HepG2 (cell line): ENCODE measurements around the gene ATE1. TPM values are rescaled to one million over a fixed set of nuclear protein-coding genes. Genes with fewer than 3 reads are reported as not detected.

Experiments
- ADNP ChIP-seq: sonication (generic); formaldehyde crosslinking; IDR thresholded peaks from 2 replicates; pipeline ENCODE4 v1.4.0; 2020; ENCODE audit warnings: missing genetic modification reagents
- DBP ChIP-seq: sonication (generic); formaldehyde crosslinking; IDR thresholded peaks from 2 replicates; pipeline ENCODE4 v1.4.0; 2020; ENCODE audit warnings: missing genetic modification reagents; ENCODE audit errors: not compliant biosample characterization
- DMTF1 ChIP-seq: sonication (generic); formaldehyde crosslinking; IDR thresholded peaks from 2 replicates; pipeline ENCODE4 v1.4.0; 2020; ENCODE audit warnings: mild to moderate bottlenecking, missing genetic modification reagents
- ELF4 ChIP-seq: sonication (generic); formaldehyde crosslinking; IDR thresholded peaks from 2 replicates; pipeline ENCODE4 v1.5.0; 2020; ENCODE audit warnings: missing genetic modification reagents, mild to moderate bottlenecking, moderate library complexity, borderline replicate concordance
- ETV5 ChIP-seq: IDR thresholded peaks from 2 replicates; pipeline ENCODE4 v1.6.1; 2018; ENCODE audit warnings: missing biosample characterization, missing genetic modification reagents, inconsistent platforms, borderline replicate concordance
- FOXA1 ChIP-seq, 2 experiments: fragments of 450-650 bp in 1 of 2; sonication (generic) in 1 of 2; formaldehyde crosslinking in 1 of 2; IDR thresholded peaks; 2 replicates each; pipeline versions ENCODE4 v1.4.0 to v1.6.1; 2016 to 2020; ENCODE audit warnings: missing genetic modification reagents in 1 of 2
- MTF1 ChIP-seq: sonication (generic); formaldehyde crosslinking; IDR thresholded peaks from 2 replicates; pipeline ENCODE4 v1.5.0; 2020; ENCODE audit warnings: missing genetic modification reagents
- PTBP1 ChIP-seq: fragments of 200-400 bp; formaldehyde crosslinking; IDR thresholded peaks from 2 replicates; pipeline ENCODE4 v1.6.1; 2018; ENCODE audit warnings: low read length, low read depth; ENCODE audit not compliant: poor library complexity, severe bottlenecking
- RARA ChIP-seq: IDR thresholded peaks from 2 replicates; pipeline ENCODE4 v1.6.1; 2016; ENCODE audit warnings: missing genetic modification reagents, missing compliant biosample characterization
- RELA ChIP-seq: sonication (generic); formaldehyde crosslinking; IDR thresholded peaks from 2 replicates; pipeline ENCODE4 v1.4.0; 2020; ENCODE audit warnings: missing genetic modification reagents
- TAF15 ChIP-seq: fragments of 200-400 bp; formaldehyde crosslinking; IDR thresholded peaks from one replicate; pipeline ENCODE4 v1.6.1; 2018; ENCODE audit warnings: mild to moderate bottlenecking, low read depth, low read length; ENCODE audit not compliant: poor library complexity, severe bottlenecking
- TBX2 ChIP-seq: sonication (generic); formaldehyde crosslinking; IDR thresholded peaks from 2 replicates; pipeline ENCODE4 v1.5.0; 2020; ENCODE audit warnings: missing genetic modification reagents, mild to moderate bottlenecking, borderline replicate concordance
- ZC3H13 ChIP-seq: sonication (generic); formaldehyde crosslinking; IDR thresholded peaks from 2 replicates; pipeline ENCODE4 v1.8.1; 2023; ENCODE audit warnings: mild to moderate bottlenecking, missing genetic modification reagents, moderate library complexity
- ZNF17 ChIP-seq: sonication (generic); formaldehyde crosslinking; IDR thresholded peaks from 2 replicates; pipeline ENCODE4 v1.5.0; 2020; ENCODE audit warnings: mild to moderate bottlenecking, missing genetic modification reagents
- ZNF234 ChIP-seq: sonication (generic); formaldehyde crosslinking; conservative IDR thresholded peaks from 2 replicates; pipeline ENCODE4 v1.5.1; 2020; ENCODE audit warnings: mild to moderate bottlenecking, missing genetic modification reagents
- ZNF687 ChIP-seq: sonication (generic); formaldehyde crosslinking; IDR thresholded peaks from 2 replicates; pipeline ENCODE4 v1.5.1; 2020; ENCODE audit warnings: mild to moderate bottlenecking, missing genetic modification reagents, moderate library complexity
- ZNF691 ChIP-seq: sonication (generic); formaldehyde crosslinking; IDR thresholded peaks from 2 replicates; pipeline ENCODE4 v1.4.0; 2020; ENCODE audit warnings: missing genetic modification reagents, low read depth, mild to moderate bottlenecking, borderline replicate concordance
- ZNF768 ChIP-seq: sonication (generic); formaldehyde crosslinking; IDR thresholded peaks from 2 replicates; pipeline ENCODE4 v1.4.0; 2020; ENCODE audit warnings: missing genetic modification reagents
- ZNF777 ChIP-seq: sonication (generic); formaldehyde crosslinking; IDR thresholded peaks from 2 replicates; pipeline ENCODE4 v1.4.0; 2020; ENCODE audit warnings: missing genetic modification reagents
- polyA plus RNA-seq, 8 experiments: library from polyadenylated mRNA; depleted of rRNA in 3 of 8; stranded (reverse) in 7 of 8; unstranded in 1 of 8; fragments of >200 nt; fragmentation: Illumina TruSeq in 4 of 8; extraction: Trizol in 4 of 8; gene quantifications; 2 replicates each; pipeline versions ENCODE4 v1.2.1 to v1.2.3, GENCODE V29; 2011 to 2016; ENCODE audit warnings: low read depth in 4 of 8, missing spikeins in 1 of 8, mixed read lengths in 1 of 8; ENCODE audit not compliant: insufficient read depth in 1 of 8
- total RNA-seq, 5 experiments: library from RNA; depleted of rRNA; stranded (reverse); fragments of >200 nt; fragmentation: Illumina TruSeq; extraction: Trizol; gene quantifications; 2 replicates each; pipeline ENCODE4 v1.2.3, GENCODE V29; 2016; ENCODE audit warnings: low read depth in 1 of 5
- TF ChIP-seq, protein P1 (sequence below): sonication (generic); formaldehyde crosslinking; IDR thresholded peaks from 2 replicates; pipeline ENCODE4 v1.4.0; 2020; ENCODE audit warnings: missing genetic modification reagents

Gene ATE1
- total and polyA plus RNA-seq, 2 of the 13 experiments (the other 11 are each of a cell fraction or from before 2014, with no cell fraction given) = 17.5 to 42.2 TPM

- TF ChIP-seq TAF15 (no peak), DBP (CRISPR knock-in tag) (no peak), TBX2 (CRISPR knock-in tag) (peak; percentile 87), PTBP1 (no peak), MTF1 (no peak), RELA (CRISPR knock-in tag) (no peak), ETV5 (CRISPR knock-in tag) (peak; percentile 61; the same call in 1 of the 2 replicates), ZC3H13 (CRISPR knock-in tag) (no peak), ELF4 (CRISPR knock-in tag) (no peak), ADNP (CRISPR knock-in tag) (no peak), FOXA1 (IDR thresholded peaks at IDR 0.05) (no peak), FOXA1 (CRISPR knock-in tag; IDR thresholded peaks at IDR 0.05) (peak; percentile 82), ZNF234 (CRISPR knock-in tag) (no peak), ZNF687 (CRISPR knock-in tag) (no peak), ZNF691 (no peak), RARA (CRISPR knock-in tag) (peak; percentile 50), ZNF777 (CRISPR knock-in tag) (no peak), ZNF768 (CRISPR knock-in tag) (no peak), ZNF17 (CRISPR knock-in tag) (no peak), DMTF1 (CRISPR knock-in tag) (no peak)
- TF ChIP-seq, protein P1, sequence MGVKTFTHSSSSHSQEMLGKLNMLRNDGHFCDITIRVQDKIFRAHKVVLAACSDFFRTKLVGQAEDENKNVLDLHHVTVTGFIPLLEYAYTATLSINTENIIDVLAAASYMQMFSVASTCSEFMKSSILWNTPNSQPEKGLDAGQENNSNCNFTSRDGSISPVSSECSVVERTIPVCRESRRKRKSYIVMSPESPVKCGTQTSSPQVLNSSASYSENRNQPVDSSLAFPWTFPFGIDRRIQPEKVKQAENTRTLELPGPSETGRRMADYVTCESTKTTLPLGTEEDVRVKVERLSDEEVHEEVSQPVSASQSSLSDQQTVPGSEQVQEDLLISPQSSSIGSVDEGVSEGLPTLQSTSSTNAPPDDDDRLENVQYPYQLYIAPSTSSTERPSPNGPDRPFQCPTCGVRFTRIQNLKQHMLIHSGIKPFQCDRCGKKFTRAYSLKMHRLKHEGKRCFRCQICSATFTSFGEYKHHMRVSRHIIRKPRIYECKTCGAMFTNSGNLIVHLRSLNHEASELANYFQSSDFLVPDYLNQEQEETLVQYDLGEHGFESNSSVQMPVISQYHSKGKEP (CRISPR knock-in tag) = no peak
These were observed 72.9 kb downstream of the ATE1 start (continued) for GRCh38 chr10:121854809-121855445.
